Tibial artery (tissue), 4 donors: ENCODE data around the gene SH3BP2.

Experiments
- DNase-seq, 2 donors: peaks; one replicate each; pipeline ENCODE4 v3.0.0-alpha.2; 2019
- H3K27ac ChIP-seq, 2 donors: fragments of 200-600 bp; sonication (generic) in 1 of 2; 1 replicate in 1 of 2; 2 replicates in 1 of 2; pipeline ENCODE4 v1.5.1; 2018 to 2019; ENCODE audit warnings: mild to moderate bottlenecking in 1 of 2
- H3K27me3 ChIP-seq, 2 donors: fragments of 200-600 bp; sonication (generic) in 1 of 2; one replicate each; pipeline versions ENCODE4 v1.5.1 to v1.6.0; 2016 to 2019
- H3K36me3 ChIP-seq, 3 donors: fragments of 200-600 bp; sonication (generic) in 2 of 3; one replicate each; pipeline ENCODE4 v1.5.1; 2016 to 2019; ENCODE audit warnings: mild to moderate bottlenecking in 2 of 3
- H3K4me1 ChIP-seq, 4 donors: fragments of 200-600 bp; sonication (generic) in 2 of 4; 1 replicate in 3 of 4; 2 replicates in 1 of 4; pipeline ENCODE4 v1.5.1; 2016 to 2019
- H3K4me3 ChIP-seq, 2 donors: fragments of 200-600 bp; sonication (generic) in 1 of 2; 1 replicate in 1 of 2; 2 replicates in 1 of 2; pipeline ENCODE4 v1.5.1; 2018 to 2019; ENCODE audit warnings: mild to moderate bottlenecking in 2 of 2
- H3K9me3 ChIP-seq, 3 donors: fragments of 200-600 bp; sonication (generic) in 1 of 3; one replicate each; pipeline ENCODE4 v1.5.1; 2016 to 2019
- intact Hi-C: fragments of 100-400 bp; cut with DNase I; formaldehyde crosslinking; loops from one replicate; pipeline ENCODE4 v1.15.0; 2023; ENCODE audit warnings: low total_unique reads
- TF ChIP-seq, protein P1 (sequence below), 2 experiments: fragments of 200-600 bp in 1 of 2; fragments of 450-650 bp in 1 of 2; IDR thresholded peaks; one replicate each; pipeline ENCODE4 v1.5.1; 2017 to 2019; ENCODE audit warnings: antibody characterized with exemption in 2 of 2, mild to moderate bottlenecking in 1 of 2, moderate library complexity in 1 of 2

The SH3BP2 gene

DNA sequence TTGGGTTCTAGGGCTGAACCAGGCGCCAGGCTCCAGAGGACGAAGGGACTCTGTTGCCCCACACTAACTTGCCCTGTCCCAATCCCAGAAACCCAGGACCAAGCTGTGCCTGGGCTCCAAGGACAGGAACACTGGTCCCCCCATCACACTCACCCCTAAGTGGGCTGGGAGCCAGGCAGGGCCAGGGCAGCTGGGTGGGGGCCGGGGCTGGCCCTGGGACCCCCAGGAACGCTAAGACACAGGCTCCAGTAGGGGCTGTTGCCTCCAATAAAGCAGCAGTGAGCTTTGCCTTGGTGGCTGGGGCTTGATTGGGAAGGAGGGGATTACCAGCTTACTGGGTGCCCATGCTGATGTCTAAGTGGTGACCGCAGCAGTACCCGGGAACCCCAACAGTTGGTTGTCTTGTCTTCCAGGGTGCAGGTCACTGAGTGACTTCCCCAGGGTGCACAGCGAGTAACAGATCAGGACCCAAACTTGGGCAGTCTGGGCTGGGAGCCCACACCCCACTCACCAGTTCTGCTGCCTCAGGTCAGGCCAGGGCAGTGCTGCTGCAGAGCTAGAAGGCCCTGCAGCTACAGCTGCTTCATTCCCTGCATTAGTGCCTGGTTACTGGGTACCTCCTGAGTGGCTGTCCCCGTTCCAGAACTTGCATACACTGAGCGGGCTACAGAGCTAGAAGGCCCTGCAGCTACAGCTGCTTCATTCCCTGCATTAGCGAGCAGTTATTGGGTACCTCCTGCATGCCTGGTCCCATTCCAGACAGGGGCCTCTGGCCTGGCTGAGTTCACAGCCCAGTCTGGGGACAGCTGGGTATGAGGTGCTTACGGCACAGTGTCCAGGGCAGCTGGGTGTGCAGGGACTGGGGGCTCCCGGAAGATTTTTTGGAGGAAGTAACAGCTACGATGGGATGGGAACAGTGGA is 41.4 kb downstream of the SH3BP2 start:
- Histone ChIP-seq H3K9me3 (no peaks in the 10 kb centered on the region), H3K36me3 (peaks cover 0 to 58% (median 35%) of the 10 kb centered on the region in 3 donors), H3K27ac (no peak overlapping the region), H3K4me3 (no peak overlapping the region), H3K27me3 (no peaks in the 10 kb centered on the region), H3K4me1 (peaks cover 0 to 17% (median 11%) of the 10 kb centered on the region in 4 donors)
- TF ChIP-seq, protein P1, sequence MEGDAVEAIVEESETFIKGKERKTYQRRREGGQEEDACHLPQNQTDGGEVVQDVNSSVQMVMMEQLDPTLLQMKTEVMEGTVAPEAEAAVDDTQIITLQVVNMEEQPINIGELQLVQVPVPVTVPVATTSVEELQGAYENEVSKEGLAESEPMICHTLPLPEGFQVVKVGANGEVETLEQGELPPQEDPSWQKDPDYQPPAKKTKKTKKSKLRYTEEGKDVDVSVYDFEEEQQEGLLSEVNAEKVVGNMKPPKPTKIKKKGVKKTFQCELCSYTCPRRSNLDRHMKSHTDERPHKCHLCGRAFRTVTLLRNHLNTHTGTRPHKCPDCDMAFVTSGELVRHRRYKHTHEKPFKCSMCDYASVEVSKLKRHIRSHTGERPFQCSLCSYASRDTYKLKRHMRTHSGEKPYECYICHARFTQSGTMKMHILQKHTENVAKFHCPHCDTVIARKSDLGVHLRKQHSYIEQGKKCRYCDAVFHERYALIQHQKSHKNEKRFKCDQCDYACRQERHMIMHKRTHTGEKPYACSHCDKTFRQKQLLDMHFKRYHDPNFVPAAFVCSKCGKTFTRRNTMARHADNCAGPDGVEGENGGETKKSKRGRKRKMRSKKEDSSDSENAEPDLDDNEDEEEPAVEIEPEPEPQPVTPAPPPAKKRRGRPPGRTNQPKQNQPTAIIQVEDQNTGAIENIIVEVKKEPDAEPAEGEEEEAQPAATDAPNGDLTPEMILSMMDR (IDR thresholded peaks at IDR 0.05), result no peak
- intact Hi-C loops, result no loop called here
- DNase-seq, result peak in 1 of 2 donors; percentile 27

DNA sequence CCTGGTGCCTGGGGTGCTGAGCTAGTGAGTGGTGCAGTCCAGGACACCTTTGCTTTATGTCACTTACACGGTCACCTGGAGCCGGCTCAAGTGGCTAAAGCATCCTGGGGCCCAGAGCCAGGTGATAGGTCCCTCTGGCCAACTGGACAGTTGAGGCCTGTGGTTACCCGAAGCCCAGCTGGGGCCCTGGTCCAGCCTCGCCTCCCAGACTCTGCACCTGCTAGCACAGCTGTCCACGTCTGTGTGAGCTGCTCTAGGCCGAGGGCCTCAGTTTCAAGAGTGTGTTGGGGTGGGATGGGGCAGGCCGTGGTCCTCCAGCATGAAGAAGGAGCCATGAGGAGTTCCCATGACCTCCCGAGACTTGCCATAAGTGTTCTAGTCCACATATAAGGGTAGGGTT is 43.1 kb downstream of the SH3BP2 start:
- peaks cover 0 to 41% (median 21%) of the 10 kb centered on the region in 3 donors for H3K36me3 ChIP-seq
- H3K4me3 ChIP-seq, result no peak overlapping the region
- no peaks in the 10 kb centered on the region for H3K9me3 ChIP-seq
- TF ChIP-seq, protein P1 (IDR thresholded peaks at IDR 0.05), result no peak
- peaks cover 0 to 17% (median 11%) of the 10 kb centered on the region in 4 donors for H3K4me1 ChIP-seq
- no peak overlapping the region for H3K27ac ChIP-seq
- intact Hi-C loops, result no loop called here
- no peak for DNase-seq
- no peaks in the 10 kb centered on the region for H3K27me3 ChIP-seq

DNA sequence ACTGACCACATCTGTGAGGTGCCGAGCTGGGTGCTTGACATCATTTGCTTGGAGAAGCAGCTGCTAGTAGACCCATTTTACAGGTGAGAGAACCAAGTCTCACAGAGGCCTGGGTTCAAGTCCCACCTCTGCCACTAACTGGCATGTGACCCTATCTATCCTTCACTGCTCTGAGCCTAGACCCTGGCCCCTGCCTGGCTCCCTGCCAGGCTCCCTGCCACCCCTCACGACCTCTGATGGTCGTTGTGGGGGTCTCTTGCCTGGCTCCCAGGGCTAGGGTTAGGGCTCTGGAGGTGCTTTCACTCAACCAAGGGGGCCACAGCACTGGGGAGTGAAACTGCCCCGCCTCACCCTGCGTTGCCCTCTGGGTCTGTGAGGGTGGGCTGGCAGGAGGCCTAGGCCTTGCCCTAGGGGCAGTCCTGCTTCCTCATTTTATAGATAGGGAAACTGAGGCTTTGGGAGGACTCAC is 43.5 kb downstream of the SH3BP2 start:
- Histone ChIP-seq H3K9me3 (no peaks in the 10 kb centered on the region), H3K4me3 (no peak overlapping the region), H3K4me1 (peaks cover 0 to 17% (median 11%) of the 10 kb centered on the region in 4 donors), H3K36me3 (peaks cover 0 to 37% (median 20%) of the 10 kb centered on the region in 3 donors), H3K27ac (peak overlapping the region in 1 of 2 donors; percentile 40), H3K27me3 (no peaks in the 10 kb centered on the region)
- peak in 1 of 2 donors; percentile 51 for DNase-seq
- TF ChIP-seq, protein P1 (IDR thresholded peaks at IDR 0.05), result no peak
- intact Hi-C loops, result no loop called here

DNA sequence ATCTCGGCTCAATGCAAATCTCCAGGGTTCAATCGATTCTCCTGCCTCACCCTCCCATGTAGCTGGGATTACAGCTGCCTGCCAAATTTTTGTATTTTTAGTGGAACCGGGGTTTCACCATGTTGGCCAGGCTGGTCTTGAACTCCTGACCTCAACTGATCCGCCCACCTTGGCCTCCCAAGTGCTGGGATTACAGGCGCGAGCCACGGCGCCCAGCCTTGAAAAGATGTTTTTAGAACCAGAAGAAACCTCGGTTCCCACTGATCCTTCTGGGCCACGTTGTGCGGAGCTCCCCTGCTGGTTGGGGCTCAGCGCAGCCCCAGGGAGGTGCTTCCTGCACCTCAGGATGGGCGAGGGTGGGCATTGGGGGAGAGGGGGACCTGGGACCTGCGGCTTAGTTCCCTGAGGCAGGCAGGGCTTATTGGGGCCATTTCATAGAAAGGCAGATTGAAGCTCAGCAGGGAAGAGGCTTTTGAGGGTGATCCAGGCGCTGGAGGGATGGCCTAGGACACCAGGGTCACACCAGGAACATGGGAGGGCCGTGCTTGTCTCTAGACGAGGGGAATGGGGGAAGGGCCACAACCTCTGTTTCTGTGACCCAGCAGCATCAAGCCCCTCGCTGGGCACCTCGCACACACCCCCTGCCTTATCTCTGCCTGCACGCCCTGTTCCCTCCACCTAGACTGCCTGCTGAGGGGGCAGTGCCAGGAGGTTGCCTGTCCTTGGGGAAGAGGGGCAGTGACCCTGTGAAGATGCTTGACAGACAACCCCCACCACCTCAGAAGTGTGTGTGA is 44.4 kb downstream of the SH3BP2 start:
- DNase-seq, result peak in 1 of 2 donors; percentile 54
- intact Hi-C loops, result no loop called here
- peak overlapping the region in 1 of 2 donors; percentile 30 for H3K4me3 ChIP-seq
- no peaks in the 10 kb centered on the region for H3K27me3 ChIP-seq
- H3K36me3 ChIP-seq, result peaks cover 0 to 28% (median 12%) of the 10 kb centered on the region in 3 donors
- TF ChIP-seq, protein P1 (IDR thresholded peaks at IDR 0.05), result no peak
- H3K27ac ChIP-seq, result peak overlapping the region; percentile 40 to 54
- H3K9me3 ChIP-seq, result no peaks in the 10 kb centered on the region
- H3K4me1 ChIP-seq, result peaks cover 0 to 18% (median 11%) of the 10 kb centered on the region in 4 donors

DNA sequence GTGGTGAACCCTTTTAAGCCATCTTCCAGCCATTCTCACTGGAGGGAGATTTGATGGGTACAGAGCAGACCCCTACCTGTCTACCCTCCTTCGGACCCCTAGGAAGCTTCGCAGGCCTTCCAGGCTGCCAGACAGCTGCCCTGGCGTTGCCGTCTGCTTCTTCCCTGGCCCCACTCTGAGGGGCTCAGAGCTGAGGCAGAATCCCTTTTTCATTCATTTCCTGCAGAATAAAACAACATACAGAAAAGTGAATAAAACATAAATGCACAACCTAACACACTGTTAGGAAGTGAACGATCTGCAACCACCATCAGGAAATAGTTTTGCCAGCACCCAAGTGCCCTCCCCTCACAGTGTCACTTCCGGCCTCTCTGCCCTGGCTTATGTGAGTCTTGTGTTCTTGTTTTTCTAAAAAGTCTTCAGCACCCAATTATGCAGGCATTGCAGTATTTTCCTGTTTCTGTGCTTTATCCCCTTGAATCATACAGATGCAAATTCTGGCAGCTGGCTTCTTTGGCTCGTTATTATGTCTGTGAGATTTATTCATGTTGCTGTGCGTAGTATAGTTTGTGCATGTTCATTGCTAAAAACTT is 45.1 kb downstream of the SH3BP2 start:
- peak overlapping the region; percentile 40 to 54 for H3K27ac ChIP-seq
- H3K27me3 ChIP-seq, result no peaks in the 10 kb centered on the region
- TF ChIP-seq, protein P1 (IDR thresholded peaks at IDR 0.05), result no peak
- DNase-seq, result peak; percentile 67 to 70
- intact Hi-C loops, result no loop called here
- no peaks in the 10 kb centered on the region for H3K9me3 ChIP-seq
- H3K4me1 ChIP-seq, result peaks cover 0 to 24% (median 14%) of the 10 kb centered on the region in 4 donors
- peak overlapping the region; percentile 21 to 30 for H3K4me3 ChIP-seq
- H3K36me3 ChIP-seq, result peaks cover 0 to 21% (median 7%) of the 10 kb centered on the region in 3 donors
